CD4-positive, alpha-beta T cell (primary cell): Measurements from ENCODE around the gene MACROD2. TPM values are rescaled to one million over a fixed set of nuclear protein-coding genes. Genes with fewer than 3 reads are reported as not detected.

Experiments used
- ATAC-seq: fragments of 200-7000 bp; cut with Tn5 transposase; one replicate; pipeline ENCODE4 v1.10.0; 2022; ENCODE audit warnings: mild to moderate bottlenecking; ENCODE audit not compliant: poor library complexity
- CTCF ChIA-PET: fragments of 350-600 bp; sonication (Branson Sonifier 250); formaldehyde crosslinking; loops from one replicate; lab custom pipeline; 2021; ENCODE audit warnings: antibody characterized with exemption, inconsistent platforms; lab: Charles Lee
- POLR2A ChIA-PET: fragments of 350-600 bp; sonication (Branson Sonifier 250); formaldehyde crosslinking; loops from one replicate; lab custom pipeline; 2021; ENCODE audit warnings: antibody characterized with exemption, inconsistent platforms; lab: Charles Lee
- DNase-seq, 14 experiments: peaks; one replicate each; pipeline ENCODE4 v3.0.0-alpha.2; 2013 to 2020; ENCODE audit warnings: mixed read lengths in 2 of 14
- H3K27ac ChIP-seq, 2 donors: one replicate each; pipeline versions ENCODE4 v1.5.1 to v1.7.0; 2013; ENCODE audit warnings: low read length in 2 of 2, low read depth in 1 of 2, mild to moderate bottlenecking in 1 of 2
- H3K27me3 ChIP-seq, 2 experiments: 1 replicate in 1 of 2; 2 replicates in 1 of 2; pipeline versions ENCODE4 v1.6.1 to v1.7.0; 2013; ENCODE audit warnings: low read length in 2 of 2, control low read depth in 1 of 2, mild to moderate bottlenecking in 1 of 2, moderate library complexity in 1 of 2; ENCODE audit not compliant: insufficient read depth in 2 of 2, control insufficient read depth in 1 of 2
- H3K36me3 ChIP-seq: one replicate; pipeline ENCODE4 v1.6.1; 2013; ENCODE audit warnings: low read length, control low read depth; ENCODE audit not compliant: insufficient read depth
- H3K4me1 ChIP-seq: one replicate; pipeline ENCODE4 v1.6.1; 2013; ENCODE audit warnings: low read length, control low read depth; ENCODE audit not compliant: insufficient read depth
- H3K4me3 ChIP-seq: one replicate; pipeline ENCODE4 v1.5.1; 2013; ENCODE audit warnings: mild to moderate bottlenecking, low read length, moderate library complexity
- H3K9me3 ChIP-seq, 2 experiments: 1 replicate in 1 of 2; 2 replicates in 1 of 2; pipeline versions ENCODE4 v1.6.1 to v1.7.0; 2013; ENCODE audit warnings: low read length in 2 of 2, mild to moderate bottlenecking in 2 of 2, control low read depth in 1 of 2, moderate library complexity in 1 of 2; ENCODE audit not compliant: control insufficient read depth in 1 of 2, insufficient read depth in 1 of 2
- H3K27ac Mint-ChIP-seq: one replicate; pipeline ENCODE4 v1.8.0; 2020; ENCODE audit warnings: mixed read lengths
- H3K27me3 Mint-ChIP-seq: one replicate; pipeline ENCODE4 v1.8.0; 2021; ENCODE audit warnings: mixed read lengths
- H3K36me3 Mint-ChIP-seq: one replicate; pipeline ENCODE4 v1.8.0; 2021; ENCODE audit warnings: low read depth, mixed read lengths
- H3K4me1 Mint-ChIP-seq: one replicate; pipeline ENCODE4 v1.8.0; 2021; ENCODE audit warnings: low read depth, mixed read lengths
- H3K4me3 Mint-ChIP-seq: one replicate; pipeline ENCODE4 v1.8.0; 2020; ENCODE audit warnings: mild to moderate bottlenecking, mixed read lengths
- H3K9me3 Mint-ChIP-seq: one replicate; pipeline ENCODE4 v1.8.0; 2020; ENCODE audit warnings: mixed read lengths
- CTCF ChIP-seq: fragments of 200-600 bp; IDR thresholded peaks from one replicate; pipeline ENCODE4 v1.8.0; 2022; ENCODE audit warnings: antibody characterized with exemption, mild to moderate bottlenecking
- intact Hi-C, 2 experiments: fragments of 100-400 bp; cut with DNase I in 1 of 2; cut with micrococcal nuclease in 1 of 2; formaldehyde crosslinking; loops; one replicate each; pipeline versions ENCODE4 v1.15.1 to v1.9.0; 2023 to 2025; cut with DNase I, micrococcal nuclease
- total RNA-seq, 174 experiments: library from RNA in 2 of 174; stranded (reverse) in 2 of 174; gene quantifications; one replicate each; pipeline ENCODE4 v1.2.3 and lab custom pipeline; 2021 to 2026

The MACROD2 gene
- total RNA-seq, 2 experiments from 2014 or later: not detected

- no peak for ATAC-seq
- Mint-ChIP-seq H3K4me1 (no peaks in the 10 kb centered on the region), H3K4me3 (no peak overlapping the region), H3K27me3 (no peaks in the 10 kb centered on the region), H3K9me3 (no peaks in the 10 kb centered on the region), H3K27ac (no peak overlapping the region), H3K36me3 (no peaks in the 10 kb centered on the region)
- intact Hi-C loops: no loop called here
- Histone ChIP-seq H3K4me3 (no peak overlapping the region), H3K9me3 (peaks cover 0 to 5% of the 10 kb centered on the region in 2 experiments), H3K27me3 (no peaks in the 10 kb centered on the region), H3K27ac (no peak overlapping the region), H3K36me3 (no peaks in the 10 kb centered on the region), H3K4me1 (no peaks in the 10 kb centered on the region)
- TF ChIP-seq CTCF: no peak
- no peak for DNase-seq
- CTCF ChIA-PET: no interaction called here
- POLR2A ChIA-PET: no interaction called here
Observed at GRCh38 chr20:14826543-14827313, 831.4 kb downstream of the MACROD2 start.

GRCh38 chr20:14828459-14828858, 833.1 kb downstream of the MACROD2 start:
- DNase-seq (no peak), ATAC-seq (no peak)
- Histone ChIP-seq H3K9me3 (peaks cover 0 to 8% of the 10 kb centered on the region in 2 experiments), H3K4me1 (no peaks in the 10 kb centered on the region), H3K27me3 (no peaks in the 10 kb centered on the region), H3K4me3 (no peak overlapping the region), H3K27ac (no peak overlapping the region), H3K36me3 (no peaks in the 10 kb centered on the region)
- intact Hi-C loops: no loop called here
- Mint-ChIP-seq H3K9me3 (no peaks in the 10 kb centered on the region), H3K36me3 (no peaks in the 10 kb centered on the region), H3K4me1 (no peaks in the 10 kb centered on the region), H3K4me3 (no peak overlapping the region), H3K27me3 (no peaks in the 10 kb centered on the region), H3K27ac (no peak overlapping the region)
- POLR2A ChIA-PET: no interaction called here
- no peak for TF ChIP-seq CTCF
- CTCF ChIA-PET: no interaction called here

- POLR2A ChIA-PET: no interaction called here
- Mint-ChIP-seq H3K36me3 (no peaks in the 10 kb centered on the region), H3K4me3 (no peak overlapping the region), H3K27me3 (no peaks in the 10 kb centered on the region), H3K4me1 (no peaks in the 10 kb centered on the region), H3K9me3 (peaks cover under 1% of the 10 kb centered on the region), H3K27ac (no peak overlapping the region)
- no peak overlapping the region for H3K27ac ChIP-seq
- no peaks in the 10 kb centered on the region for H3K4me1 ChIP-seq
- H3K27me3 ChIP-seq: no peaks in the 10 kb centered on the region
- CTCF ChIA-PET: interaction anchor here (0.6 kb wide), 1 partner anchor 11 kb away, joined by 4 read pairs; no protein-coding TSS in a partner anchor
- DNase-seq (no peak), ATAC-seq (no peak)
- no peak for TF ChIP-seq CTCF
- peaks cover 0 to 8% of the 10 kb centered on the region in 2 experiments for H3K9me3 ChIP-seq
- no peaks in the 10 kb centered on the region for H3K36me3 ChIP-seq
- intact Hi-C loops: no loop called here
- no peak overlapping the region for H3K4me3 ChIP-seq
Observed at GRCh38 chr20:14829906-14830305, 834.6 kb downstream of the MACROD2 start.
